ENCODE data around the gene SSBP4. TPM values are rescaled to one million over a fixed set of nuclear protein-coding genes. Genes with fewer than 3 reads are reported as not detected.

SSBP4 gene
- total RNA-seq, 1 experiment from 2014 or later: 46.2 TPM

GRCh38 chr19:18440936-18441803, 22.0 kb downstream of the SSBP4 start:
- Mint-ChIP-seq H3K27ac (ENCODE audit: unreplicated experiment) (no peak overlapping the region), H3K9me3 (ENCODE audit: unreplicated experiment) (peaks cover 10% of the 10 kb centered on the region), H3K36me3 (ENCODE audit: insufficient read depth, unreplicated experiment) (peaks cover 53% of the 10 kb centered on the region), H3K4me3 (ENCODE audit: unreplicated experiment) (no peak overlapping the region), H3K27me3 (ENCODE audit: insufficient read depth, unreplicated experiment) (no peaks in the 10 kb centered on the region), H3K4me1 (ENCODE audit: low read depth, unreplicated experiment) (peaks cover 17% of the 10 kb centered on the region)
- no TSS peak for BruUV-seq (replicated peaks)
- TF ChIP-seq CTCF (IDR thresholded peaks at IDR 0.05; ENCODE audit: insufficient read depth in 1 of 2, low read depth in 1 of 2, low read length in 1 of 2, severe bottlenecking in 1 of 2, unreplicated experiment in 1 of 2): no peak
- intact Hi-C loops (cut with micrococcal nuclease; ENCODE audit: unreplicated experiment): no loop called here
- Histone ChIP-seq H3K4me1 (peaks cover 14% of the 10 kb centered on the region), H3K9me3 (no peaks in the 10 kb centered on the region), H3K4me3 (ENCODE audit: low read depth, low read length) (no peak overlapping the region), H3K36me3 (ENCODE audit: control insufficient read depth, insufficient read depth, low read length) (0 out of 2 replicates have a peak, but pooled peaks cover 2% of the 10 kb centered on the region), H3K27me3 (replicated peaks; ENCODE audit: control insufficient read depth, insufficient read depth, low read length) (no peaks in the 10 kb centered on the region)
- ChIA-PET CTCF (interaction anchor here (1.5 kb wide), 1 partner anchor 21 kb away, joined by 19 read pairs; no protein-coding TSS in a partner anchor), POLR2A (no interaction called here)
- no peak for DNase-seq

GRCh38 chr19:18441804-18442788, 22.9 kb downstream of the SSBP4 start:
- H3K27me3 Mint-ChIP-seq (ENCODE audit: insufficient read depth, unreplicated experiment): no peaks in the 10 kb centered on the region
- intact Hi-C loops (cut with micrococcal nuclease; ENCODE audit: unreplicated experiment): no loop called here
- TF ChIP-seq CTCF (IDR thresholded peaks at IDR 0.05; ENCODE audit: insufficient read depth in 1 of 2, low read depth in 1 of 2, low read length in 1 of 2, severe bottlenecking in 1 of 2, unreplicated experiment in 1 of 2): no peak
- H3K36me3 Mint-ChIP-seq (ENCODE audit: insufficient read depth, unreplicated experiment): peaks cover 55% of the 10 kb centered on the region
- Histone ChIP-seq H3K4me3 (ENCODE audit: low read depth, low read length) (no peak overlapping the region), H3K27me3 (replicated peaks; ENCODE audit: control insufficient read depth, insufficient read depth, low read length) (no peaks in the 10 kb centered on the region), H3K4me1 (peaks cover 23% of the 10 kb centered on the region), H3K9me3 (no peaks in the 10 kb centered on the region), H3K36me3 (ENCODE audit: control insufficient read depth, insufficient read depth, low read length) (0 out of 2 replicates have a peak, but pooled peaks cover 2% of the 10 kb centered on the region)
- H3K4me1 Mint-ChIP-seq (ENCODE audit: low read depth, unreplicated experiment): peaks cover 26% of the 10 kb centered on the region
- H3K27ac Mint-ChIP-seq (ENCODE audit: unreplicated experiment): peak overlapping the region; percentile 29
- peak in 1 of 2 experiments; percentile 57 for DNase-seq
- peaks cover 10% of the 10 kb centered on the region for H3K9me3 Mint-ChIP-seq (ENCODE audit: unreplicated experiment)
- ChIA-PET CTCF (no interaction called here), POLR2A (no interaction called here)
- BruUV-seq (replicated peaks): no TSS peak
- peak overlapping the region; percentile 2 for H3K4me3 Mint-ChIP-seq (ENCODE audit: unreplicated experiment)

- intact Hi-C loops (cut with micrococcal nuclease; ENCODE audit: unreplicated experiment): no loop called here
- ChIA-PET POLR2A (no interaction called here), CTCF (no interaction called here)
- no peak for DNase-seq
- H3K4me3 ChIP-seq (ENCODE audit: low read depth, low read length): no peak overlapping the region
- no peak for TF ChIP-seq CTCF (IDR thresholded peaks at IDR 0.05; ENCODE audit: insufficient read depth in 1 of 2, low read depth in 1 of 2, low read length in 1 of 2, severe bottlenecking in 1 of 2, unreplicated experiment in 1 of 2)
- no peaks in the 10 kb centered on the region for H3K27me3 ChIP-seq (replicated peaks; ENCODE audit: control insufficient read depth, insufficient read depth, low read length)
- peaks cover 10% of the 10 kb centered on the region for H3K9me3 Mint-ChIP-seq (ENCODE audit: unreplicated experiment)
- peaks cover 28% of the 10 kb centered on the region for H3K4me1 ChIP-seq
- no peak overlapping the region for H3K4me3 Mint-ChIP-seq (ENCODE audit: unreplicated experiment)
- no TSS peak for BruUV-seq (replicated peaks)
- H3K36me3 Mint-ChIP-seq (ENCODE audit: insufficient read depth, unreplicated experiment): peaks cover 52% of the 10 kb centered on the region
- H3K27ac Mint-ChIP-seq (ENCODE audit: unreplicated experiment): peak overlapping the region; percentile 73
- 0 out of 2 replicates have a peak, but pooled peaks cover 2% of the 10 kb centered on the region for H3K36me3 ChIP-seq (ENCODE audit: control insufficient read depth, insufficient read depth, low read length)
- H3K9me3 ChIP-seq: no peaks in the 10 kb centered on the region
- H3K4me1 Mint-ChIP-seq (ENCODE audit: low read depth, unreplicated experiment): peaks cover 28% of the 10 kb centered on the region
- H3K27me3 Mint-ChIP-seq (ENCODE audit: insufficient read depth, unreplicated experiment): no peaks in the 10 kb centered on the region
Observed at GRCh38 chr19:18442941-18443340, 23.7 kb downstream of the SSBP4 start.

All from Caco-2 (cell line).